Astrocyte (in vitro differentiated cells and primary cell): ENCODE results near the gene PAFAH1B2. TPM values are rescaled to one million over a fixed set of nuclear protein-coding genes. Genes with fewer than 3 reads are reported as not detected.
"Not testable (repeated sequence)": the region's sequence is repeated elsewhere in the genome, so short reads cannot be mapped to it uniquely, and the experiment has no call there.

Experiments used
- DNase-seq: peaks from one replicate; pipeline ENCODE4 v3.0.0-alpha.2; 2010; ENCODE audit warnings: low read depth
- FAIRE-seq: peaks from 2 replicates; lab custom pipeline; 2011; peaks lifted over from hg19 to GRCh38; lab: Jason Lieb, UNC
- H2AFZ ChIP-seq: 2 replicates; pipeline ENCODE4 v1.6.0; 2012; ENCODE audit warnings: low read depth, low read length, inconsistent platforms
- H3K27ac ChIP-seq: 2 replicates; pipeline ENCODE4 v1.5.1; 2011; ENCODE audit warnings: low read depth, low read length, inconsistent platforms
- H3K27me3 ChIP-seq: 2 replicates; pipeline ENCODE4 v1.6.0; 2011; ENCODE audit warnings: low read length, inconsistent platforms; ENCODE audit not compliant: insufficient read depth
- H3K36me3 ChIP-seq: 2 replicates; pipeline ENCODE4 v1.5.1; 2011; ENCODE audit warnings: low read length, inconsistent platforms; ENCODE audit not compliant: insufficient read depth
- H3K4me1 ChIP-seq: 2 replicates; pipeline ENCODE4 v1.5.1; 2011; ENCODE audit warnings: low read length, inconsistent platforms; ENCODE audit not compliant: insufficient read depth
- H3K4me2 ChIP-seq: 2 replicates; pipeline ENCODE4 v1.6.0; 2012; ENCODE audit warnings: low read length, inconsistent platforms
- H3K4me3 ChIP-seq: 2 replicates; pipeline ENCODE4 v1.5.1; 2011; ENCODE audit warnings: low read depth, mild to moderate bottlenecking, low read length, inconsistent platforms; ENCODE audit not compliant: insufficient read depth
- H3K79me2 ChIP-seq: 2 replicates; pipeline ENCODE4 v1.6.0; 2012; ENCODE audit warnings: mild to moderate bottlenecking, low read length, inconsistent platforms; ENCODE audit not compliant: insufficient read depth
- H3K9ac ChIP-seq: 2 replicates; pipeline ENCODE4 v1.6.0; 2012; ENCODE audit warnings: mild to moderate bottlenecking, low read length, inconsistent platforms
- H3K9me3 ChIP-seq: 2 replicates; pipeline ENCODE4 v1.5.1; 2012; ENCODE audit warnings: low read depth, mild to moderate bottlenecking, low read length, inconsistent platforms; ENCODE audit not compliant: insufficient read depth
- H4K20me1 ChIP-seq: 2 replicates; pipeline ENCODE4 v1.6.0; 2012; ENCODE audit warnings: low read length, inconsistent platforms; ENCODE audit not compliant: insufficient read depth
- H3K27ac Mint-ChIP-seq: one replicate; pipeline ENCODE4 v1.8.0; 2021; ENCODE audit warnings: mild to moderate bottlenecking, mixed read lengths; ENCODE audit not compliant: unreplicated experiment
- H3K27me3 Mint-ChIP-seq: one replicate; pipeline ENCODE4 v1.8.0; 2021; ENCODE audit warnings: low read depth, mixed read lengths; ENCODE audit not compliant: unreplicated experiment
- H3K36me3 Mint-ChIP-seq: one replicate; pipeline ENCODE4 v1.8.0; 2021; ENCODE audit warnings: low read depth, mixed read lengths; ENCODE audit not compliant: unreplicated experiment
- H3K4me1 Mint-ChIP-seq: one replicate; pipeline ENCODE4 v1.8.0; 2021; ENCODE audit warnings: low read depth, mixed read lengths; ENCODE audit not compliant: unreplicated experiment
- H3K4me3 Mint-ChIP-seq: one replicate; pipeline ENCODE4 v1.8.0; 2021; ENCODE audit warnings: mild to moderate bottlenecking, moderate library complexity, mixed read lengths; ENCODE audit not compliant: unreplicated experiment
- H3K9me3 Mint-ChIP-seq: one replicate; pipeline ENCODE4 v1.8.0; 2021; ENCODE audit warnings: mild to moderate bottlenecking, mixed read lengths; ENCODE audit not compliant: unreplicated experiment
- CTCF ChIP-seq: IDR thresholded peaks from 2 replicates; pipeline ENCODE4 v1.5.1; 2011; ENCODE audit warnings: low read depth, mild to moderate bottlenecking, inconsistent platforms, low read length, moderate library complexity; ENCODE audit not compliant: insufficient read depth
- EZH2 ChIP-seq: IDR thresholded peaks from 2 replicates; pipeline ENCODE4 v1.6.1; 2012; ENCODE audit warnings: mild to moderate bottlenecking, low read length, inconsistent platforms; ENCODE audit not compliant: insufficient read depth
- total RNA-seq: library from RNA; stranded (reverse); gene quantifications from 2 replicates; pipeline ENCODE4 v1.2.1, GENCODE V29; 2021

The PAFAH1B2 gene
- total RNA-seq, 1 donor from 2014 or later, result 142 TPM

- H3K4me1 ChIP-seq, result peaks cover 18% of the 10 kb centered on the region
- Mint-ChIP-seq H3K4me1 (peaks cover 17% of the 10 kb centered on the region), H3K36me3 (peaks cover 27% of the 10 kb centered on the region)
- not testable (repeated sequence) for H3K4me3 Mint-ChIP-seq, H3K4me3 ChIP-seq, H3K27ac Mint-ChIP-seq, H3K27me3 ChIP-seq, H3K9me3 Mint-ChIP-seq, H3K9ac ChIP-seq, FAIRE-seq, H3K9me3 ChIP-seq, H2AFZ ChIP-seq, DNase-seq, H3K27ac ChIP-seq, H3K4me2 ChIP-seq, H3K27me3 Mint-ChIP-seq
- H3K36me3 ChIP-seq, result peaks cover 31% of the 10 kb centered on the region
- H4K20me1 ChIP-seq, result peaks cover 19% of the 10 kb centered on the region
- H3K79me2 ChIP-seq, result peaks cover 18% of the 10 kb centered on the region
Observed at GRCh38 chr11:117208710-117209109, 64.6 kb downstream of the PAFAH1B2 start.

GRCh38 chr11:117209351-117210125 lies 65.5 kb downstream of the PAFAH1B2 start:
- H3K36me3 ChIP-seq, result peaks cover 27% of the 10 kb centered on the region
- peak; percentile 56 for DNase-seq
- H3K9me3 ChIP-seq, H3K27me3 Mint-ChIP-seq, H3K4me3 Mint-ChIP-seq, H3K4me2 ChIP-seq, H3K9me3 Mint-ChIP-seq, H3K4me3 ChIP-seq, H3K27me3 ChIP-seq, FAIRE-seq, H3K79me2 ChIP-seq, H3K27ac Mint-ChIP-seq, H3K9ac ChIP-seq, H3K27ac ChIP-seq, H2AFZ ChIP-seq: not testable (repeated sequence)
- peaks cover 13% of the 10 kb centered on the region for H3K4me1 Mint-ChIP-seq
- H3K4me1 ChIP-seq, result peaks cover 10% of the 10 kb centered on the region
- peaks cover 10% of the 10 kb centered on the region for H4K20me1 ChIP-seq
- peaks cover 28% of the 10 kb centered on the region for H3K36me3 Mint-ChIP-seq

- peaks cover 23% of the 10 kb centered on the region for H3K36me3 Mint-ChIP-seq
- H3K4me3 ChIP-seq, result no peak overlapping the region
Observed at GRCh38 chr11:117210620-117211019, 66.5 kb downstream of the PAFAH1B2 start.

More at GRCh38 chr11:117210620-117211019, 66.5 kb downstream of the PAFAH1B2 start:
- H3K36me3 ChIP-seq, result peaks cover 23% of the 10 kb centered on the region
- no peak for TF ChIP-seq EZH2
- no peak for TF ChIP-seq CTCF
- FAIRE-seq (no peak), DNase-seq (no peak)
- Mint-ChIP-seq H3K27ac (peak overlapping the region; percentile 7), H3K4me1 (peaks cover 3% of the 10 kb centered on the region), H3K9me3 (no peaks in the 10 kb centered on the region), H3K4me3 (no peak overlapping the region), H3K27me3 (no peaks in the 10 kb centered on the region)
- H2AFZ ChIP-seq, result no peak overlapping the region
- H3K4me2 ChIP-seq, result no peak overlapping the region
- no peaks in the 10 kb centered on the region for H3K27me3 ChIP-seq
- no peak overlapping the region for H3K9ac ChIP-seq
- H3K4me1 ChIP-seq, result no peaks in the 10 kb centered on the region
- no peaks in the 10 kb centered on the region for H3K79me2 ChIP-seq
- no peaks in the 10 kb centered on the region for H4K20me1 ChIP-seq
- H3K27ac ChIP-seq, result no peak overlapping the region
- H3K9me3 ChIP-seq, result no peaks in the 10 kb centered on the region
